Renal pelvis (tissue), 4 donors: ENCODE results near the gene ALG1. TPM values are rescaled to one million over a fixed set of nuclear protein-coding genes. Genes with fewer than 3 reads are reported as not detected.
"Not testable (repeated sequence)": the region's sequence is repeated elsewhere in the genome, so short reads cannot be mapped to it uniquely, and the experiment has no call there.

ENCODE experiments used
- DNase-seq: peaks from one replicate; pipeline ENCODE4 v3.0.0-alpha.2; 2013
- polyA plus RNA-seq, 3 donors: library from polyadenylated mRNA; unstranded; fragments of 120-200 nt; gene quantifications; one replicate each; pipeline ENCODE4 v1.2.1, GENCODE V29; 2013; ENCODE audit not compliant: insufficient read length in 3 of 3

The ALG1 gene
- polyA plus RNA-seq, 3 donors, result 25.1 to 27.0 (median 26.5) TPM

DNA sequence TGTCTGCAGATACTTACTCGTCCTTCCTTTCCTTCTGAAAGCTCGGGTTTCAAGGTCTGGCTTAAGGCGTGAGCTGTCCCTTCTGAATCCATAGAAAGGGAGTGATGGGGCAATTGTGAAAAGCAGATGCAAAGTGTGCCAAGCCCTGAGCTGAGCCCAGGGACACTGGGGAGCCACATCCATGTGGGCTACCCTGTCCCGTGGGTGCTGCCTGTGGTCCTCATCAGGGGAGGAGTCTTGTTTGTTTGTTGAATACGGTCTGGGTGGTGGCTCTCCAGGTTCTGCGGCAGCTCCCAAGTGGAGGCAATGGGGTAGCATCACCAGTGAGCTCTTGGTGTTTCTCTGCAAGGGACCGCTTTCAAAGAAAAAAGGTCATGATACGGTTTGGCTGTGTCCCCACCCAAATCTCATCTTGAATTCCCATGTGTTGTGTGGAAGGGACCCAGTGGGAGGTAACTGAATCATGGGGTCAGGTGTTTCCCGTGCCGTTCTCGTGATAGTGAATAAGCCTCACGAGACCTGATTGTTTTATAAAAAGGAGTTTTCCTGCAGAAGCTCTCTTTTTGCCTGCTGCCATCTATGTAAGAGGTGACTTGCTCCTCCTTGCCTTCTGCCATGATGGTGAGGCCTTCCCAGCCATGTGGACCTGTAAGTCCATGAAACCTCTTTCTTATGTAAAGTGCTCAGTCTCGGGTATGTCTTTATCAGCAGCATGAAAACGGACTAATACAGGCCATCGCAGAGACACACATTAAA is 1.0 kb upstream of the ALG1 start:
- DNase-seq, result no peak

- DNase-seq, result no peak
Observed at GRCh38 chr16:5071341-5071680, 332 bp upstream of the ALG1 start.

DNA sequence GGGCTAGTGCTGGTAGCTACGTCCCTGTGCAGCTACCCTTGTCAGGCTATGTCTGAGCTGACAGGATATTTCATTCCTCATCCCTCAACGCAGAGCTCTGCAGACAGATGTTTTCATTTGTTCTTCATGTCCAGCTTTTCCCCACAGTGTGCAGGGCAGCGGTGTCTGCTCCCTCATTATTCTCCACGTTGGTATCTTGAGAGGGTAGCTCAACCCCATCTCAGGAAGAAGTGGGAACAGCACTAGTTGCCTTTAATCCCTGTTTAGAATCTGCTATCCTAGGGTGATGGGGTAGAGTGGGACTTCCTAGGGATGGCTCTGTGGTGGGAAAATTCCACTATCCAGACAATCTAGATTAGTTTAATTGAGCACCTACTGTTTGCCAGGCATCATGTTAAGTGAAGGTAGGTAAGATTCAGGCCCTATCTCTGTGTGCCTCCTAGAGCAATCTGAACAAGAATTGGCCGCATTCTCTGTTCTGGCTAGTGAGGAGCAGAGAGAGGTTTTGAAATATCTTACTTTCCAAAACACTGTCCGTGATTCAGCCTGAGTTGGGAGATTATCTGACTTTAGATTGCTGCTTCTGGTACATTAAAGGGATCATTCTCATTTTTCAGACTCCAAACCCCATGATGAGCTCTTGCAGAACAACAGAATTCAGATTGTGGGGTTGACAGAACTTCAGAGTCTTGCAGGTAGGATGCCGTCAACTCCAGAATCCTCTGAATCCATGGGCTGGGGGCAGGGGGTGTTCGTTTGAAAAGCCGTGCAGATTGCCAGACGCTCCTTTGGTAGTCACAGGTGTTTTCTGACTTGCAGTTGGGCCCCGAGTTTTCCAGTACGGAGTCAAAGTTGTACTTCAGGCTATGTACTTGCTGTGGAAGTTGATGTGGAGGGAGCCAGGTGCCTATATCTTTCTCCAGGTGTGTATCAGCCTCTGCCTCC is 963 bp downstream of the ALG1 start:
- no peak for DNase-seq

DNA sequence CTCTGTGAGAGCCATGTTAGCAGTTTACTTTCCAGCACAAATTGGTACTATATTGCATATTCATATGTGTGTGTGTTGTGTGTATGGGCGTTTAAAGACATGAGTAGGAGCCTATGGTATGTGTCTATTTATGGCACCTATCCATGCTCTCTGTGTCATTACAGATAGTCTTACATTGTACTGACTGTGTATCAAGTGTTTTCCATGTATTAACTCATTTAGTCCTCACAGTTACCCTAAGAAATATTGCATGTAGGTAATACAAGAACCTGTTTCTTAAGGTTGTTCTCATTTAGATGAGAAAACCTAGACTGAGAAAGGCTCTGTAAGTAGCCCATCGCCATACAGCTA is 1.6 kb downstream of the ALG1 start:
- no peak for DNase-seq

GRCh38 chr16:5073771-5074170 is 2.1 kb downstream of the ALG1 start:
- DNase-seq, result not testable (repeated sequence)

DNA sequence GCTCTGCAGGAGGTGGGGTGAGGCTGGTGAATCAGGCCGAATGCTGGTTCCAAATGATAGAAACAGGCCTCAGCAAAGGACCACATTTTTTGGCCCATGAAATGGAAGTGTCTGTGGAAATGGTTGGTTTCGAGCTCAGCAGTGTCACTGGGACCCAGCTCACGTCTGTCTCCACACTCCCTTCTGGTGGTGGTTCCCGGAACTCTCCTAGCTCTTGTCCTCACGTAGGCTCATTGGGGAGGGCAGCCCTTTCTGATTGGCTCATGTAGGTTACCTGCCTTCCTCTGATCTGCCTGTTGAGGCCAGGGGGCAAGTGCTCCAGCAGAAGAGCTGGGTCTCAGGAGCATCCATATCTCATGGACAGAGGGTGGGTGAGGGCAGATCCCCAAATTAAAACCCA is 4.0 kb downstream of the ALG1 start:
- DNase-seq, result no peak

DNA sequence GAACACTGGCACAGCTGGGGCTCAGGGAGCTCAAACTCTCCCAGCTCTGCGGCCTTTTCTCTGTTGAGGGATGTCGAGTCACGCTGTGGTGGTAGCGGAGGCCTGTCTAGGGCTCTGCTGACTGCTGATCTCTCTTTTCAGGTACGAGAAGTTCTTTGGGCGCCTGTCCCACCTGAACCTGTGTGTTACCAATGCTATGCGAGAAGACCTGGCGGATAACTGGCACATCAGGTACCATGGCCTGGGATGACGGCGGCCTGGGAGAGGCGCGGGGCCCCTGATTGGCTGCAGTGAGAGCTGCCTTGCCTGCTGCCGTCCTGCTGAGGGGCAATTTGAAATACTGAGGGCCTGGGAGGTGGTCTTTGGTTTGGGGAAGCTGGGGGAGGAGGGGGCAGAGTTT is 5.7 kb downstream of the ALG1 start:
- no peak for DNase-seq

GRCh38 chr16:5078626-5079025 is 7.0 kb downstream of the ALG1 start:
- DNase-seq, result no peak

GRCh38 chr16:5080461-5080860 is 8.8 kb downstream of the ALG1 start:
- DNase-seq, result not testable (repeated sequence)

GRCh38 chr16:5080996-5081395 is 9.4 kb downstream of the ALG1 start:
- not testable (repeated sequence) for DNase-seq

GRCh38 chr16:5083646-5084045 is 12.0 kb downstream of the ALG1 start:
- DNase-seq, result not testable (repeated sequence)

GRCh38 chr16:5084099-5084731 is 12.6 kb downstream of the ALG1 start:
- not testable (repeated sequence) for DNase-seq

GRCh38 chr16:5084802-5085201 is 13.2 kb downstream of the ALG1 start:
- not testable (repeated sequence) for DNase-seq

DNA sequence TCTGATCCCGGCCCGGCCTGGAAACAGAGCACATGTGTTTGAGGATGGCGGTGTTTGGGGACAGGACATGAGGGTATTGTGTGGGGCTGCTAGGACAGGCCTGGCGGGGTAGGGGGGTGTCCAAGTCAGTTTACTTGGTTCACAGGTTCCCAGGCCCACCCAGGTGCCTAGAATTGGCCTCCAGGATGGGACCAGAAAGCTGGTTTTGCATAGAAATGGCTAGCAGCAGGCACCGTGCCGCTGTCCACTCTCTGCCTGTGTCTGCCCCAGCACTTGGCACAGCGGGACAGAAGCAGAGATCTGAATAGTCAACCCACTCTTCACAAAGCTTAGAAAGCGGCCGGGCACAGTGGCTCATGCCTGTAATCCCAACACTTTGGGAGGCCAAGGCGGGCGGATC is 14.1 kb downstream of the ALG1 start:
- not testable (repeated sequence) for DNase-seq

DNA sequence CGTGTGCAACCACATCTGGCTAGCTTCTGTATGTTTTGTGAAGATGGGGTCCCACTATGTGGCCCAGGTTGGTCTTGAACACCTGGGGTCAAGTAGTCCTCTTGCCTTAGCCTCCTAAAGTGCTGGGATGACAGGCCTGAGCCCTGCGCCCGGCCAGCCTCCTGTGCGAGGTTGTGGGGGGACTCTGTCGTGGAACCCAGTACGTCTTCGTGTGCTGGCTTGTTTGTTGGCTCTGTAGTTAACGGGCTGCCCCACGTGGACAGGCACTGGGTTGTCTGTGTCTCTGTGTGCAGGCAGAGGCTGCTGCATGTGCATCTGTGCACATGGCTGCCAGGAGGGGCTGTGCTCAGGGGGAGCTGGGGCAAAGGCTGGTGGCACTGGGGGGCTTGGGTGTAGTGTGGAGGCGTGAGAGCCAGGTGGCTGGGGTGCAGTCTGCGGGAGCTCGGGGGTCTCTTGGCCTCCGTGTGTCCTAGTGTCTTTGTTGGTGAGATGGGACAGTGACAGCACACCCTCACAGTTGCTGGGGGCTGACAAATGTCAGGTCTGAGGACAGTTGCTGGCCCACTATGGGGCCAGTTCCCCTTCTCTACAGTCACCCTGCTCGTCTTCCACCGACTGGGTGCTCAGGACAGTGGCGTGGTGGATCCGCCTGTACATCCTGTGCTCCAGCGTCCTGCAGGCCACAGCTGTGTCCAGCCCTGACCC is 16.6 kb downstream of the ALG1 start:
- DNase-seq, result not testable (repeated sequence)

DNA sequence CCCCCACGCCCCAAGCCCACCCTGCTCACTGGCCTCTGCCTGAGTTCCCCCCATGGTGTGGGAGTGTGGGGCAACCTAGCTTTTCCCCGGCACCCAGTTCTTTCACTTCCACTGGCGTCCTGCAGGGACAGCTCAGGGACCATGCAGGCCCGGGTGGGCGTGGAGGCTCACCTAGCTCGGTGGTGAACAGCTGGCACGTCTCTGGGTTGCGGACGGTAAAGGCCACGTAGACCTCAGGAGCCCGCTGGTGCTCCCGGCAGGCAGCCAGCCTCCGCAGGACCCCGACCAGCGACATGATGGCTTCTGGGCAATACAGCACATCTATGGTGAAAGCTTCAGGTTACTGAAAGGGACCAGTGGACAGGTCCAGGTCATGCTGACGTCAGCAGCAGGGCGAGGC is 17.3 kb downstream of the ALG1 start:
- not testable (repeated sequence) for DNase-seq

DNA sequence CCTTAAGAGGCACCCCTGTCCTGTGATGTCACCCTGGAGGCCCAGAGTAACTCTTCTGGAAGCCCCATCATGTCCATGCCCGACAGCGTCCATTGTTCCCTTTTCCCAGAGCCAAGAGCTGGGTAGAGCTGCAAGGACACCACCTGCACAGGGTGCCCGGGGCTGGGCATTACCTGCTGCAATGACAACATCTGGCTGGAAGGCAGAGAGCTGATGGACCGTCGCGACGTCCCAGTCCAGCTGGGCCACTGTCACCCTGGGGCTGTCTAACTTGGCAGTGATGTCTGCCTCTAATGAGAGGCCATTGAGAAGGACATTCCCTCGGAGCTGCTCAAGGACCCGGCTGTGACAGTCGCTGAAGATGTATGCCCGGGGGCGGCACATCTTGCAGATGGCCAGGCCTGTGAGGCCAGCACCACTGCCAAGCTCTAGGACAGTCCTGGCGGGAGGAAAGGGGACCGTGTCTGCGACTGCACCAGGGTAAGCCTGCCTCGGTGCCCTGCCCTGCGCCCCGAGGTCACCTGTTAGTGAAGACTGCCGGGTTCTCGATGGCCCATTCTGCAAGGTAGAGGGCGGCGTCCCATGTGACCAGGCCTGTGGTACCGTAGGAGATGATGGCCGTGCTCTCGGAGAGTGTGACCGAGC is 18.4 kb downstream of the ALG1 start:
- DNase-seq, result not testable (repeated sequence)

DNA sequence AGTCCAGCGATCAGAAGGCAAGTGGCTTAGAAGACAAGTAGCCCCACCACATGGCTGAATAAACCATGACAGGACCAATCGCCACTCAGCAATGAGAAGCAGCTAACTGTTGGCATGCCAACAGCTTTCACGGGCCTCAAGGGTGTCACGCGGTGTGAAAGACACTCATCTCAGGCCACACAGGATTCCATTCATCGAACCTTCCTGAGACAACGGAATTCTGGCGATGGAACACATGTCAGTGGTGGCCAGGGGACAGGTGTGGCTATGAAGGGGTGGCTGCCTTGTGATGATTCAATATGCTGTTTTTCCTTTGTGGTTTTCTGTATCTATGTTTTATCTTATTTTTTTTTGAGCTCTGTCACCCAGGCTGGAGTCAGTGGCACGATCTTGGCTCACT is 18.9 kb downstream of the ALG1 start:
- DNase-seq, result not testable (repeated sequence)

DNA sequence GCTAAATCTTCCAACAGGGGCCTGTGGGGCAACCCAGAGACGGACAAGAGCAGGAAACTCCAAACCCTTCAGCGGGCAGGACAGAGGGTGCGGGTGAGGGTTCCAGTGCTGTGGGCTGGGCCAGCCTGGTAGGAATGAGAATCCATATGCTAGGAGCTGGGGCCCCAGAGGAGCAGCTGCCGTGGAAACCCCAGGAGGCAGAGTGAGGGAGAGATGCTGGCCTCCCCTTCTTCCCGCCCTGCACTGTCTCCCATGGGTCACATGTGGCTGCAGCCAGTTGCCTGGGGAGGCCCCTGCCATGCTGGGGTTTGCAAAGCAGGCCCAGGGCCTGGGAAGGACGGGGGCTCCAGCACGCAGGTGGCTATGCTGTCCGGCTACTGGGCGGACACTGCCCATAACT is 21.4 kb downstream of the ALG1 start:
- DNase-seq, result not testable (repeated sequence)

- not testable (repeated sequence) for DNase-seq
Observed at GRCh38 chr16:5093746-5094145, 22.1 kb downstream of the ALG1 start.

DNA sequence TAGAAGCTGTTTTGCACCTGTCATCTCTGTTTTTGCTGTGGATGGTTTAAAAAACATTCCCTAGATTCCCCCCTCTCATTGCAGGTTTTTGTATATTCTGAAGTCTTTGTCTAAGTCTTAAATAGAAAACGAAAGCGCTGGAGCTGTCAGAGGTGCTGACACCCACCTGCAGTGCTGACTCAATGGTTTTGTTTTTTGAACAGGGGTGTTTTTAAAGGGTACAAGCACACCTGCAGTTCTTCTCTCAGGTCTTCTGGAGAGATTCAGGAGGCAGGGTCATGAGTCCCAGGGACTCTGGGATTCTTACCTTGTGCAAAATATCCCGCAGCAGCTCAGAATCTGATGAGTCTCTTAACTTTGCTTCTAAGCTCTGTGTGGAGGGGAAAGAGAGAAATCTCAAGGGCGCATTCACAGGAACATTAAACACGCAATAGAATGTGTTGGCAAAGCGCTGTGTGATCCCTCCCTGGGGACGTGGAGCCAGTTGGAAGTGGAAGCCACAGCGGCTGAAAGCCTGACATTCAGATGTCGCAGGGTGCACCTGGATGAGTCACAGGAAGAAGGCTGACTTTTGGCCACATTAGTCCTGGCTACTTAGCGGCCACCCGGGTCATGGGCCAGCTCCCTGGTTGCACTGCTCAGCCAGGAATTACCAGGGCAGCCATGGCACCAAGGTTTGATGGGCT is 23.6 kb downstream of the ALG1 start:
- DNase-seq, result not testable (repeated sequence)
